Ramos (cell line): Measurements from ENCODE around the gene C17orf113.

ENCODE experiments used
- in situ Hi-C: fragments of 300-500 bp; cut with MboI; formaldehyde crosslinking; loops from one replicate; pipeline ENCODE4 v1.14.3; 2022; ENCODE audit warnings: low sequenced_read_pairs; ENCODE audit not compliant: unreplicated experiment

C17orf113 gene

GRCh38 chr17:42045719-42046118 lies 4.7 kb downstream of the C17orf113 start:
- in situ Hi-C loops: no loop called here

- in situ Hi-C loops: no loop called here
Measured at GRCh38 chr17:42042598-42043319, 7.6 kb downstream of the C17orf113 start.

- in situ Hi-C loops: no loop called here
Measured at GRCh38 chr17:42041619-42042018, 8.8 kb downstream of the C17orf113 start.

DNA sequence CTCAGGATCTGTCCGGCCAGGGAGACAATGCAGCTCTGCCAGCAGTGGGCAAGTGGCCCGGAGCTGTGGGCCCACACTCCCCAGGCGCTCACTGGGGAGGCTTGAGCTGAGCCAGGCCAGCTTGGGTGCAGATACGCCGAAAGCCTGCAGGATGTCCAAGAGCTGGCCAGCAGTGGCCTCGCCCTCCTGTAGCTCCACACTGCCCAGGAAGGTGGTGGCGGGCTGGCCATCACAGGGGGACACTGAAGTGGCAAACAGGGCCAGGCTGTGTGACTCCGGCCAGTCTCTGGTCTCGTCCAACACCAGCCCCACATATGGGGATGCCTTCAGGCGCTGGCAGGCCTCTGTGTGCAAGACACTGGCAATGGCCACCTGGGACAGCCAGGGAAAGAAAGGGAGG lies 9.6 kb downstream of the C17orf113 start:
- in situ Hi-C loops: no loop called here

GRCh38 chr17:42039794-42040763 lies 10.3 kb downstream of the C17orf113 start:
- in situ Hi-C loops: no loop called here

GRCh38 chr17:42038221-42038973 lies 12.0 kb downstream of the C17orf113 start:
- in situ Hi-C loops: no loop called here

GRCh38 chr17:42034059-42034458 lies 16.3 kb downstream of the C17orf113 start:
- in situ Hi-C loops: no loop called here

DNA sequence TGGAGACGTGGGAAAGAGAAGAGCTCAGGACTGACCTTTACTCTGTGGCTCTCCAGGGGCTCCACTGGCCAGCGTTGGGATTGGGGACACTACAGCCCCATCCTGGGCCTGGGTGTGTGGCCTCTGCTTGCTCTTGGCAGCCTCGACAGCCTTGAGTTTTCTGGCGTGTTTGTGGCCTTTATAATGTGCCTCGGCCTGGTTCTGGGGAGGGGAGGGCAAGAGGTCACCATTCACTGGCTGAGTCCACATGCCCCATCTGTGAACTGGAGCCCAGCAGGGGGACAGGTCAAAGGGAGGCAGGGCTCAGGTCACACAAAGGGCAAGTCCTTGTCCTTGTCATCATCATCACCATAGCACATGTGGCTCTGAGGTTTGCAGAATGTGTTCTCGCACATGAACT lies 18.8 kb downstream of the C17orf113 start:
- in situ Hi-C loops: no loop called here

DNA sequence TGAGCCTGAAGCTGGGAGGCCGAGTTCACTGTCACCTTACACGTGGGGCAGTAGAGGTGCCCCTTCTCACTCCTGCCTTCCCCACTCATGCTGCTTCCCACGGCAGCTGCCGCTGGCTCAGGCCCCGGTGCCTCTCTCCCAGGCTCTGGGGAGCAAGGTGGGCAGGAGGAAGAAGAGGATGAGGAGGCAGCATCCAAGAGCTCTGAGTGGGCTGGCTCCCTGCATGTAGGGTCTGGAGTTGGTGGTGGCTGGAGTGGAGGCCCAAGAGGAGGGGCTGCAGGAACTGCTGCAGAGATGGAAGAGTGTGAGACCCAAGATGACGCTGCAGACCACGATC lies 21.6 kb downstream of the C17orf113 start:
- in situ Hi-C loops: loop anchor here (10.0 kb wide), 1 partner anchor 496 kb away; no protein-coding TSS in a partner anchor

DNA sequence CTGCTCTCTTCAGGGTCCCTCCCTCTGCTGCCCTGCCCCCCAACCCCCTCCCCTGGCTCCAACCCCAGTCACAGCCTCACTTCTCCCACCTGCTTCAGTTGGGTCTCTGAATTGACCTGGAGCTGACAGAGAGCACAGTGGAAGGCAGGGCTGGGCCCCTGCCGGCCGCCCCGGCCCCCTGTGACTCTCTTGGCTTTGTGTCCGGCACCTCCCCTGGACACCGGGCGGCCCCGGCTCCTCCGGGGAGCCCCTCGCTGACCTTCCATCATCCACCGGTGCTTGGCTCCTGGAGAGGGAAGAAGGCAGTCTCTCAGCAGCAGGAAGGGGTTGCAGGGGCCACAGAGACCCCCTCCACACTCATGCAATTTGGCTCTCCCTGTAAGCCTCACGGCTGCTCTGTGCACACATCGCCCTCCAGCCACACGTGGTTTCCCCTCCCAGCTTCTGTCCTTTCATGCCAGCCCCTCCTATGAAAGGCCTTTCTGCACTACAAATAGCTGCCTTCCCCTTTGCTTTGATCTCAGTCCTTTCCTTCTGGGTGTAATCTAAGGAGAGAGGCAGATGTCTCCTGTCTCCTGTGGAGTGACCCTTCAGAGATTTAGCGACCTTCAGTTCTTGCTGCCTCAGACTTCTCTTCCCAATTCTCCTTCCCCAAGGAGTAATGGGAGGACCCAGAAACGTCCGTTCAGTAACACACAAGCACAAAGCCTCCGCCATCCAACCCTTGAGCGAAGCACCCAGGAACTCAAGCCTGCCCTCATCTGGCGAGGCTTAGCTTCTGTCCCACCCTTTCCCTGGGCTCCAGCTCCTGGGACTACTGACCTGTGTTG lies 22.2 kb downstream of the C17orf113 start:
- in situ Hi-C loops: loop anchor here (10.0 kb wide), 1 partner anchor 497 kb away; no protein-coding TSS in a partner anchor

- in situ Hi-C loops: loop anchor here (10.0 kb wide), 1 partner anchor 497 kb away; no protein-coding TSS in a partner anchor
Measured at GRCh38 chr17:42027590-42027889, 22.9 kb downstream of the C17orf113 start.

DNA sequence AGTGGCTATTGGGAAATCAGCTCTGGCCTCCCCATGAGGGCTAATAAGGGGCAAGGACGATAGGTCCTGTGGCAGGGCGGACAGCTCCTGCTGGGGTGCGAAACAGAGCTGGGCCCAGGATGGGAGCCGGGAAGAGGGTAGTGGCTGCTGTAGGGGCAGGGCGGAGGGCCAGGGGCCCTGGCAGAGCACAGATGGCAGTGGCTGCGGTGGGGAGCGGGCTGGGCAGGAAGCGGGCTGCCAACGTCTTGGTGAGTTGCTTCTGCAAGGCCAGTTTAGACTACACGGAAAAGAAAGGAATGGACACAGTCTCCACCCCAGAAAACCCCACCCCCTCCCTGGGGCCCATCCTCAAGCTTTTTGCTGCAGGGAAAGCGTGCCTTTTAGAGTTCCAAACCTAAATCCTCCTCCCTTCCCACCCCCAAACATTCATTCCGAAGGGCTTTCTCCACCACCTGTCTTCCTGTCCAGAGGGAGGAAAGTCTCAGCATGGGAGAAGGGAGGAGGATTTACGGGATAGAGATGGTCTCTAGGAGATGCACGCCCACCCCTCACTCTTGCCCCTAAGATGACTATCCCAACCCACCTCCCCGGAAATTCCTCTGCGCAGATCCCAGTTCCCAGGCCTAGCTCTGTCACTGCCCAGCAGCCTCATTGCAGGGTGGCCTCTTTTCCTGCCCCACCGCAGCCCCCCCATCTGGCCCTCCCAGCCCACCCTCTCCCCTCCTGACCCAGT lies 23.4 kb downstream of the C17orf113 start:
- in situ Hi-C loops: loop anchor here (10.0 kb wide), 1 partner anchor 498 kb away; no protein-coding TSS in a partner anchor

DNA sequence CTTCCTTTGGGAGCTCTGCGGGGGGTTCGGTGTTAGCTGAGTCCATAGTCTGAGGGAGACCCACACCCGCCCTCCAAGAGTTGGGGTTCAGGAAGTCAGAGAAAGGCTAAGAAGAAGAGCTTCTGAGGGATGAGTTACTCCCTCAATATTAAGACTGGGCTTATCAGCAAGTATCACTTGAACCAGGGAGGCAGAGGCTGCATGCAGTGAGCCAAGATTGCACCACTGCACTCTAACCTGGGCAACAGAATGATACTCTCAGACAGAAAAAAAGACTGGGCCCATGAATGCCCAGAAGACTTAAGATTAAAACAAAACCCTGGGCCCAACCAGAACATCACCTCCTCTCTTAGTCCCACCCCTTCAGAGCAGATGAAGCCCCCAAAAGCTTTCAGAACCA lies 24.5 kb downstream of the C17orf113 start:
- in situ Hi-C loops: loop anchor here (10.0 kb wide), 1 partner anchor 499 kb away; no protein-coding TSS in a partner anchor

- in situ Hi-C loops: loop anchor here (10.0 kb wide), 1 partner anchor 500 kb away; no protein-coding TSS in a partner anchor
Measured at GRCh38 chr17:42025191-42025579, 25.2 kb downstream of the C17orf113 start.

- in situ Hi-C loops: loop anchor here (5.0 to 10.0 kb wide), 2 partner anchors 89 to 501 kb away; partner anchors contain the start of gene DHX58
Measured at GRCh38 chr17:42023524-42024349, 26.7 kb downstream of the C17orf113 start.

- in situ Hi-C loops: loop anchor here (5.0 to 10.0 kb wide), 2 partner anchors 91 to 504 kb away; partner anchors contain the start of gene DHX58
Measured at GRCh38 chr17:42020845-42021244, 29.6 kb downstream of the C17orf113 start.

- in situ Hi-C loops: loop anchor here (5.0 to 10.0 kb wide), 2 partner anchors 93 to 505 kb away; partner anchors contain the start of gene DHX58
Measured at GRCh38 chr17:42019509-42020404, 30.6 kb downstream of the C17orf113 start, which contains the start of gene NKIRAS2. Gene NKIRAS2 (plus strand): TSS chr17:42020090. CDS start chr17:42021578, 1,488 bp downstream.
